HepG2 (cell line): ENCODE measurements around the gene FAM222B. TPM values are rescaled to one million over a fixed set of nuclear protein-coding genes. Genes with fewer than 3 reads are reported as not detected.
A peak's percentile ranks its signal among the peaks of the same experiment; 100 is the strongest.

Source experiments
- AKAP8 ChIP-seq: sonication (generic); formaldehyde crosslinking; IDR thresholded peaks from 2 replicates; pipeline ENCODE4 v1.5.1; 2020; ENCODE audit warnings: mild to moderate bottlenecking, missing genetic modification reagents
- BHLHE40 ChIP-seq: IDR thresholded peaks from 2 replicates; pipeline ENCODE4 v1.6.1; 2011; ENCODE audit warnings: low read length, improper control_type of control experiment
- BORCS8-MEF2B ChIP-seq: sonication (generic); formaldehyde crosslinking; IDR thresholded peaks from 2 replicates; pipeline ENCODE4 v1.8.0; 2022; ENCODE audit warnings: mild to moderate bottlenecking, missing genetic modification reagents
- CBX5 ChIP-seq: sonication (generic); formaldehyde crosslinking; IDR thresholded peaks from 2 replicates; pipeline ENCODE4 v1.4.0; 2020; ENCODE audit warnings: missing genetic modification reagents, borderline replicate concordance
- FOXM1 ChIP-seq: sonication (generic); formaldehyde crosslinking; IDR thresholded peaks from 2 replicates; pipeline ENCODE4 v1.5.0; 2020; ENCODE audit warnings: missing genetic modification reagents
- GATA4 ChIP-seq: sonication (generic); IDR thresholded peaks from 2 replicates; pipeline ENCODE4 v1.6.1; 2016; ENCODE audit warnings: antibody characterized with exemption, low read depth, borderline replicate concordance
- HDAC2 ChIP-seq: sonication (generic); formaldehyde crosslinking; IDR thresholded peaks from 2 replicates; pipeline ENCODE4 v1.4.0; 2020; ENCODE audit warnings: missing genetic modification reagents
- JUNB ChIP-seq: sonication (generic); formaldehyde crosslinking; IDR thresholded peaks from 2 replicates; pipeline ENCODE4 v1.8.0; 2022; ENCODE audit warnings: missing genetic modification reagents, mild to moderate bottlenecking, borderline replicate concordance
- KLF6 ChIP-seq: IDR thresholded peaks from 2 replicates; pipeline ENCODE4 v1.8.0; 2016; ENCODE audit warnings: missing biosample characterization, missing genetic modification reagents
- LCORL ChIP-seq, 2 experiments: fragments of 450-650 bp in 1 of 2; sonication (generic) in 1 of 2; formaldehyde crosslinking in 1 of 2; IDR thresholded peaks; 2 replicates each; pipeline versions ENCODE4 v1.5.0 to v1.6.1; 2017 to 2020; ENCODE audit warnings: antibody characterized with exemption in 1 of 2, missing genetic modification reagents in 1 of 2
- NR2C2 ChIP-seq: sonication (generic); formaldehyde crosslinking; IDR thresholded peaks from 2 replicates; pipeline ENCODE4 v1.4.0; 2020; ENCODE audit warnings: missing genetic modification reagents, mild to moderate bottlenecking, moderate library complexity, borderline replicate concordance
- RBFOX2 ChIP-seq: fragments of 200-400 bp; formaldehyde crosslinking; IDR thresholded peaks from 2 replicates; pipeline ENCODE4 v1.6.1; 2017; ENCODE audit warnings: low read depth, mild to moderate bottlenecking, low read length
- SIX1 ChIP-seq: sonication (generic); formaldehyde crosslinking; IDR thresholded peaks from 2 replicates; pipeline ENCODE4 v1.4.0; 2020; ENCODE audit warnings: missing genetic modification reagents, borderline replicate concordance
- SKI ChIP-seq: fragments of 450-650 bp; IDR thresholded peaks from one replicate; pipeline ENCODE4 v1.6.1; 2018; ENCODE audit warnings: mild to moderate bottlenecking; ENCODE audit not compliant: partially characterized antibody
- SMAD1 ChIP-seq: sonication (generic); formaldehyde crosslinking; IDR thresholded peaks from 2 replicates; pipeline ENCODE4 v1.4.0; 2020; ENCODE audit warnings: missing genetic modification reagents, low read depth, mild to moderate bottlenecking, borderline replicate concordance
- SNAI1 ChIP-seq: sonication (generic); formaldehyde crosslinking; IDR thresholded peaks from 2 replicates; pipeline ENCODE4 v1.5.0; 2020; ENCODE audit warnings: mild to moderate bottlenecking, missing genetic modification reagents, borderline replicate concordance
- SP5 ChIP-seq: IDR thresholded peaks from 2 replicates; pipeline ENCODE4 v1.6.1; 2016; ENCODE audit warnings: low read depth, borderline replicate concordance
- SPEN ChIP-seq: sonication (generic); formaldehyde crosslinking; IDR thresholded peaks from 2 replicates; pipeline ENCODE4 v1.5.1; 2020; ENCODE audit warnings: low read depth, mild to moderate bottlenecking, missing genetic modification reagents
- TIGD3 ChIP-seq: sonication (generic); formaldehyde crosslinking; IDR thresholded peaks from 2 replicates; pipeline ENCODE4 v1.5.1; 2020; ENCODE audit warnings: mild to moderate bottlenecking, missing genetic modification reagents, borderline replicate concordance
- TOPORS ChIP-seq: sonication (generic); formaldehyde crosslinking; IDR thresholded peaks from 2 replicates; pipeline ENCODE4 v1.8.0; 2023; ENCODE audit warnings: mild to moderate bottlenecking, missing genetic modification reagents
- ZNF30 ChIP-seq: sonication (generic); formaldehyde crosslinking; IDR thresholded peaks from 2 replicates; pipeline ENCODE4 v1.5.0; 2020; ENCODE audit warnings: mild to moderate bottlenecking, missing genetic modification reagents
- ZNF331 ChIP-seq: sonication (generic); formaldehyde crosslinking; IDR thresholded peaks from 2 replicates; pipeline ENCODE4 v1.4.0; 2020; ENCODE audit warnings: missing genetic modification reagents
- ZNF367 ChIP-seq: sonication (generic); formaldehyde crosslinking; IDR thresholded peaks from 2 replicates; pipeline ENCODE4 v1.4.0; 2020; ENCODE audit warnings: missing genetic modification reagents, borderline replicate concordance
- ZNF556 ChIP-seq: sonication (generic); formaldehyde crosslinking; IDR thresholded peaks from 2 replicates; pipeline ENCODE4 v1.4.0; 2020; ENCODE audit warnings: mild to moderate bottlenecking, missing genetic modification reagents, borderline replicate concordance
- ZNF629 ChIP-seq: sonication (generic); formaldehyde crosslinking; conservative IDR thresholded peaks from 2 replicates; pipeline ENCODE4 v1.5.0; 2020; ENCODE audit warnings: missing genetic modification reagents
- ZNF891 ChIP-seq: sonication (generic); formaldehyde crosslinking; IDR thresholded peaks from 2 replicates; pipeline ENCODE4 v1.5.0; 2020; ENCODE audit warnings: mild to moderate bottlenecking, missing genetic modification reagents
- polyA plus RNA-seq, 8 experiments: library from polyadenylated mRNA; depleted of rRNA in 3 of 8; stranded (reverse) in 7 of 8; unstranded in 1 of 8; fragments of >200 nt; fragmentation: Illumina TruSeq in 4 of 8; extraction: Trizol in 4 of 8; gene quantifications; 2 replicates each; pipeline versions ENCODE4 v1.2.1 to v1.2.3, GENCODE V29; 2011 to 2016; ENCODE audit warnings: low read depth in 4 of 8, missing spikeins in 1 of 8, mixed read lengths in 1 of 8; ENCODE audit not compliant: insufficient read depth in 1 of 8
- total RNA-seq, 5 experiments: library from RNA; depleted of rRNA; stranded (reverse); fragments of >200 nt; fragmentation: Illumina TruSeq; extraction: Trizol; gene quantifications; 2 replicates each; pipeline ENCODE4 v1.2.3, GENCODE V29; 2016; ENCODE audit warnings: low read depth in 1 of 5
- TF ChIP-seq, protein P1 (sequence below): sonication (generic); formaldehyde crosslinking; IDR thresholded peaks from 2 replicates; pipeline ENCODE4 v1.4.0; 2020; ENCODE audit warnings: missing genetic modification reagents
- TF ChIP-seq, protein P2 (sequence below): IDR thresholded peaks from 2 replicates; pipeline ENCODE4 v1.6.1; 2018; ENCODE audit warnings: missing genetic modification reagents

The FAM222B gene
- total and polyA plus RNA-seq, 2 of the 13 experiments (the other 11 are each of a cell fraction or from before 2014, with no cell fraction given): 3.5 to 7.3 TPM

DNA sequence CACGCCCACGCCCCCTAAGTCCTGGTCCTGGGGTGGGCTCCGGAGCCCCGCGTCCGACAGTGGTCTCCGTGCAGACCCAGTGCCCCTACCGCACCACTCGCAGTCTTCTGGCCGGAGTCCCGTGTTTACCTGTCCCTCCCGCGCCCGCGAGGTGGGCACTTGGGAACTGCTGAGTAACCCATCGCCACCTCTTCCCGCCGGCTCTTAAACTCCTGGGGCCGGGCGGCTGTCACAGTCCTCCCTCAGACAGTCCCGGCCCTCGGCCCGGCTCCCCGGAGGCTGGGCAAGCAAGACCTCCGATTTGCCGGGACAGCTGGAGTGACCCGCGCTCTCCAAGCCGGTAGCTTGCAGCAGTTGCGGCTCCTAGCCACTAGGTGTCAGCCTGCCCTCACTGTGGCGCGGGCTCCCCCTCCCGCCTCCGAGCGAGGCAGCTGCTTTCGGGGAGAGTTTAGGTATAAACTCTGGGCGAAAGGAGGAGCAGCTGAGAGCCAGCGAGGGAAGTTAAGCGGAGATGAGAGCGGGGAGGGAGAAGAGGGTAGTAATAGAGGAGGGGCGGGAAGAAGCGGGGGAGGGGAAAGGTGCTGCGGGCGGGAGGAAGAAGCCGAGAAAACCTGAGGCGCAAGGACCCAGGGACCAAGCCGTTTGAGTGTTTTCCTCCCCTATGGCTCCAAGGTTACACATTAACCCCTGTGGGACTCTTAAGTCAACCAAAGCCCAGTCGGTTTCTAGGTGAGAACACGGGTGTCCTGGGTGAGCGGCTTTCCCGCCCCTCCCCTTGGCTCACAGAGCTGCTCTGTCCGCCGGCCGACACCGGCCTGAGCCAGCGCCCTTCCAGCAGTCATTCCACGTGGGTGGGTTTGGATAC is 115.7 kb downstream of the FAM222B start (continued):
- TF ChIP-seq, protein P1, sequence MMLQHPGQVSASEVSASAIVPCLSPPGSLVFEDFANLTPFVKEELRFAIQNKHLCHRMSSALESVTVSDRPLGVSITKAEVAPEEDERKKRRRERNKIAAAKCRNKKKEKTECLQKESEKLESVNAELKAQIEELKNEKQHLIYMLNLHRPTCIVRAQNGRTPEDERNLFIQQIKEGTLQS (CRISPR knock-in tag): no peak; the same call in 1 of the 2 replicates
- TF ChIP-seq, protein P2, sequence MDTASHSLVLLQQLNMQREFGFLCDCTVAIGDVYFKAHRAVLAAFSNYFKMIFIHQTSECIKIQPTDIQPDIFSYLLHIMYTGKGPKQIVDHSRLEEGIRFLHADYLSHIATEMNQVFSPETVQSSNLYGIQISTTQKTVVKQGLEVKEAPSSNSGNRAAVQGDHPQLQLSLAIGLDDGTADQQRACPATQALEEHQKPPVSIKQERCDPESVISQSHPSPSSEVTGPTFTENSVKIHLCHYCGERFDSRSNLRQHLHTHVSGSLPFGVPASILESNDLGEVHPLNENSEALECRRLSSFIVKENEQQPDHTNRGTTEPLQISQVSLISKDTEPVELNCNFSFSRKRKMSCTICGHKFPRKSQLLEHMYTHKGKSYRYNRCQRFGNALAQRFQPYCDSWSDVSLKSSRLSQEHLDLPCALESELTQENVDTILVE (CRISPR knock-in tag): peak; percentile 67; the same call in 1 of the 2 replicates
- no peak for TF ChIP-seq BHLHE40
- no peak for TF ChIP-seq TOPORS (CRISPR knock-in tag)
- peak; percentile 57; the same call in 1 of the 2 replicates for TF ChIP-seq HDAC2 (CRISPR knock-in tag)
- no peak; the same call in 1 of the 2 replicates for TF ChIP-seq ZNF891 (CRISPR knock-in tag)
- TF ChIP-seq SKI: peak; percentile 16
- no peak for TF ChIP-seq FOXM1
- TF ChIP-seq JUNB (CRISPR knock-in tag): no peak
- no peak for TF ChIP-seq KLF6 (CRISPR knock-in tag)
- peak; percentile 20; the same call in 1 of the 2 replicates for TF ChIP-seq ZNF331 (CRISPR knock-in tag)
- 0 out of 2 replicates have a peak, but pooled peaks have one; percentile 60 for TF ChIP-seq AKAP8 (CRISPR knock-in tag)
- peak; percentile 46; the same call in 1 of the 2 replicates for TF ChIP-seq SPEN (CRISPR knock-in tag)
- peak; percentile 64 for TF ChIP-seq SP5 (CRISPR knock-in tag)
- TF ChIP-seq GATA4: 0 out of 2 replicates have a peak, but pooled peaks have one; percentile 43
- no peak for TF ChIP-seq SIX1 (CRISPR knock-in tag)
- no peak for TF ChIP-seq BORCS8-MEF2B (CRISPR knock-in tag)
- TF ChIP-seq TIGD3: no peak
- no peak for TF ChIP-seq ZNF30 (CRISPR knock-in tag)
- TF ChIP-seq RBFOX2: 0 out of 2 replicates have a peak, but pooled peaks have one; percentile 20
- peak; percentile 75; the same call in 1 of the 2 replicates for TF ChIP-seq ZNF556 (CRISPR knock-in tag)
- TF ChIP-seq LCORL (IDR thresholded peaks at IDR 0.05): no peak
- TF ChIP-seq LCORL (CRISPR knock-in tag; IDR thresholded peaks at IDR 0.05): peak; percentile 92
- 0 out of 2 replicates have a peak, but pooled peaks have one; percentile 51 for TF ChIP-seq CBX5 (CRISPR knock-in tag)
- TF ChIP-seq ZNF367 (CRISPR knock-in tag): no peak
- no peak for TF ChIP-seq SMAD1 (CRISPR knock-in tag)
- TF ChIP-seq ZNF629 (CRISPR knock-in tag): no peak
- peak; percentile 60; the same call in 1 of the 2 replicates for TF ChIP-seq NR2C2 (CRISPR knock-in tag)
- TF ChIP-seq SNAI1 (CRISPR knock-in tag): peak; percentile 29; the same call in 1 of the 2 replicates
